Measurements from ENCODE around the gene HNRNPAB. TPM values are rescaled to one million over a fixed set of nuclear protein-coding genes. Genes with fewer than 3 reads are reported as not detected.

HNRNPAB gene
- total RNA-seq, 4 donors from 2014 or later: 57.0 to 113 (median 83.1) TPM

DNA sequence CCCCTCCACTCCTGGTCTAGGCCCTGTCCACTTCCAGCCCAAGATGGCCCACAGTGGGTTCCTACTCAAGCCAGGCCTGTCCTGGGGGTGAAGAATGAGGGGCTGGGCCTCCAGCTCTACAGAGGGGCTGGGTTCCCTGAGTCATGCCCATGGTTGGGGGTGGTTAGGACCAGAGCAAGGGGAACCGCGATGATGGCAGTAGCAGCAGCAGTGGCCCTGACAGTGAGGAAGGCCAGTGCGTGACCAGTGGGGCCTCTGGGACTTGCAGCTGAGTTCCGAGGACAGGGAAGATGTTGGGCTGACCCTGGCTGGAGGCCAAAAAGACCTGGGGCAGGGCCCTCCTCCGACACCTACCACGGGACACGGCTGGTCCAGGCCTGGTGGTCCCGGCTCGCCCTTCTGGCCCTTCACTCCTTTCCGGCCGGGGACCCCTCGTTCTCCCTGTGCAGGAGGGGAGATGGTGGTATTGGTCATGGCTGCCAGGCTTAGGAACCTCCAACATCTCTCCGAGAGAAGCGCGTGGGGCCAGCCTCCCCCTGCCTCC is 37.4 kb downstream of the HNRNPAB start:
- no peaks in the 10 kb centered on the region for H3K36me3 ChIP-seq
- DNase-seq (ENCODE audit: low spot score in 2 of 2): no peak
- H3K4me3 ChIP-seq: no peak overlapping the region
- no peaks in the 10 kb centered on the region for H3K27me3 ChIP-seq
- H3K4me1 ChIP-seq: peaks cover 37% of the 10 kb centered on the region
- 93% methylated on average over 10 of the region's 15 CpGs for WGBS
- no peaks in the 10 kb centered on the region for H3K9me3 ChIP-seq
- TF ChIP-seq, protein P1, sequence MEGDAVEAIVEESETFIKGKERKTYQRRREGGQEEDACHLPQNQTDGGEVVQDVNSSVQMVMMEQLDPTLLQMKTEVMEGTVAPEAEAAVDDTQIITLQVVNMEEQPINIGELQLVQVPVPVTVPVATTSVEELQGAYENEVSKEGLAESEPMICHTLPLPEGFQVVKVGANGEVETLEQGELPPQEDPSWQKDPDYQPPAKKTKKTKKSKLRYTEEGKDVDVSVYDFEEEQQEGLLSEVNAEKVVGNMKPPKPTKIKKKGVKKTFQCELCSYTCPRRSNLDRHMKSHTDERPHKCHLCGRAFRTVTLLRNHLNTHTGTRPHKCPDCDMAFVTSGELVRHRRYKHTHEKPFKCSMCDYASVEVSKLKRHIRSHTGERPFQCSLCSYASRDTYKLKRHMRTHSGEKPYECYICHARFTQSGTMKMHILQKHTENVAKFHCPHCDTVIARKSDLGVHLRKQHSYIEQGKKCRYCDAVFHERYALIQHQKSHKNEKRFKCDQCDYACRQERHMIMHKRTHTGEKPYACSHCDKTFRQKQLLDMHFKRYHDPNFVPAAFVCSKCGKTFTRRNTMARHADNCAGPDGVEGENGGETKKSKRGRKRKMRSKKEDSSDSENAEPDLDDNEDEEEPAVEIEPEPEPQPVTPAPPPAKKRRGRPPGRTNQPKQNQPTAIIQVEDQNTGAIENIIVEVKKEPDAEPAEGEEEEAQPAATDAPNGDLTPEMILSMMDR (IDR thresholded peaks at IDR 0.05): no peak
- TF ChIP-seq EP300 (IDR thresholded peaks at IDR 0.05) (no peak), POLR2A (IDR thresholded peaks at IDR 0.05) (no peak), POLR2AphosphoS5 (IDR thresholded peaks at IDR 0.05) (no peak)
- no peak overlapping the region for H3K27ac ChIP-seq

DNA sequence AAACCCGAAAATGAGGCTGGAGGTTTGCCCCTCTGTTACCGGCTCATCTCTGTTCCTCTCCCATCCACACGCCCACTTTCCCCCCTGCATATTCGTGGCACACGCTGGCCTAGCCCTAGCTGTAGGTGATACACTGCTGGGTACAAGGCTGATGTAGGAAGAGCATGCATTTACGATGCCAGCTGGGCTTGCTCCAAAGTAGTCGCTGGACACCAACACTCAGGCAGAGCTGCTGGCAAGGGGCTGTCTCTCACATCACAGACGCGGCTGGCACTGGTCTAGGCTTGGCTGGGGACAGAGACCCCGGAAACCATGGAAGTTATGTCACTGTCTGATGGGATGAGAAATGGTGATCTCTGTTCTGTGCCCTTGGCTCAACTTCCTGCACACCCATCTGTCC is 38.1 kb downstream of the HNRNPAB start:
- H3K4me1 ChIP-seq: peaks cover 31% of the 10 kb centered on the region
- H3K9me3 ChIP-seq: no peaks in the 10 kb centered on the region
- TF ChIP-seq POLR2AphosphoS5 (IDR thresholded peaks at IDR 0.05): no peak
- TF ChIP-seq, protein P1 (IDR thresholded peaks at IDR 0.05): no peak
- no peak for TF ChIP-seq POLR2A (IDR thresholded peaks at IDR 0.05)
- TF ChIP-seq EP300 (IDR thresholded peaks at IDR 0.05): no peak
- H3K27me3 ChIP-seq: no peaks in the 10 kb centered on the region
- DNase-seq (ENCODE audit: low spot score in 2 of 2): no peak
- H3K27ac ChIP-seq: no peak overlapping the region
- 73% methylated on average over 6 of the region's 10 CpGs for WGBS
- no peaks in the 10 kb centered on the region for H3K36me3 ChIP-seq
- H3K4me3 ChIP-seq: no peak overlapping the region

DNA sequence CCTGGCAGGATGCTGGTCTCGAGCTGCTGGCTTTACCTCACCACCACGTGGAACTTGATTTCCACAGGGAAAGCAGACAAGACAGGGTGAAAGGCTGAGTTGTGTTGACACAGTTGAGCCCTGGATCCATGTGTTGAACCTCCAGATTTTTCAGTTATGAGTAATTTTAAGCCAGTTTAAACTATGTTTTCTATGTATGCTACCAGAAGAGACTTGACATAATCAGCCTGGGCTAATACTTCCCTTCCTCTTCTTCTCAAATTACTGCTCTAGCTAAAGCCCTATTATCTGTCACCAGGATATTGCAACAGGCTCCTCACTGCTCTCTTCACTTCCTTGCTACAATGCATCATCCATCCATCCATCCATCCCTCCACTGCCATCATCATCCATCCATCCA is 40.2 kb downstream of the HNRNPAB start:
- Histone ChIP-seq H3K27ac (no peak overlapping the region), H3K36me3 (no peaks in the 10 kb centered on the region), H3K4me1 (peaks cover 21% of the 10 kb centered on the region), H3K9me3 (no peaks in the 10 kb centered on the region), H3K27me3 (no peaks in the 10 kb centered on the region), H3K4me3 (no peak overlapping the region)
- DNase-seq (ENCODE audit: low spot score in 2 of 2): no peak
- TF ChIP-seq POLR2A (IDR thresholded peaks at IDR 0.05) (no peak), EP300 (IDR thresholded peaks at IDR 0.05) (no peak), POLR2AphosphoS5 (IDR thresholded peaks at IDR 0.05) (no peak)
- TF ChIP-seq, protein P1 (IDR thresholded peaks at IDR 0.05): no peak
- WGBS: 89% methylated on average over 2 of the region's 2 CpGs

- 90% methylated on average over 2 of the region's 2 CpGs for WGBS
- no peak for DNase-seq (ENCODE audit: low spot score in 2 of 2)
Measured at GRCh38 chr5:178245389-178245788, 41.1 kb downstream of the HNRNPAB start.

GRCh38 chr5:178246624-178247279 is 42.4 kb downstream of the HNRNPAB start:
- WGBS: 78% methylated on average over 10 of the region's 15 CpGs
- H3K36me3 ChIP-seq: no peaks in the 10 kb centered on the region
- peaks cover 11% of the 10 kb centered on the region for H3K4me1 ChIP-seq
- H3K27me3 ChIP-seq: no peaks in the 10 kb centered on the region
- no peaks in the 10 kb centered on the region for H3K9me3 ChIP-seq
- no peak for DNase-seq (ENCODE audit: low spot score in 2 of 2)
- TF ChIP-seq EP300 (IDR thresholded peaks at IDR 0.05) (no peak), POLR2AphosphoS5 (IDR thresholded peaks at IDR 0.05) (no peak), POLR2A (IDR thresholded peaks at IDR 0.05) (no peak)
- TF ChIP-seq, protein P1 (IDR thresholded peaks at IDR 0.05): no peak
- no peak overlapping the region for H3K4me3 ChIP-seq
- H3K27ac ChIP-seq: no peak overlapping the region

More at GRCh38 chr5:178245389-178245788, 41.1 kb downstream of the HNRNPAB start:
- Histone ChIP-seq H3K27me3 (no peaks in the 10 kb centered on the region), H3K27ac (no peak overlapping the region), H3K4me1 (peaks cover 14% of the 10 kb centered on the region), H3K36me3 (no peaks in the 10 kb centered on the region), H3K4me3 (no peak overlapping the region), H3K9me3 (no peaks in the 10 kb centered on the region)
- TF ChIP-seq EP300 (IDR thresholded peaks at IDR 0.05): no peak
- no peak for TF ChIP-seq POLR2A (IDR thresholded peaks at IDR 0.05)
- TF ChIP-seq, protein P1 (IDR thresholded peaks at IDR 0.05): no peak
- no peak for TF ChIP-seq POLR2AphosphoS5 (IDR thresholded peaks at IDR 0.05)
